Stimulated activated CD4-positive, alpha-beta T cell treated with anti-CD3 and anti-CD28 coated beads, Interleukin-2, amount 100 ng/mL, for 24 hours (primary cell): Measurements from ENCODE around the gene CSMD2.

ENCODE experiments used
- DNase-seq, 2 donors: peaks; one replicate each; pipeline ENCODE4 v3.0.0-alpha.2; 2020

CSMD2 gene

GRCh38 chr1:33709174-33709782, 455.8 kb downstream of the CSMD2 start:
- DNase-seq: no peak

- no peak for DNase-seq
Measured at GRCh38 chr1:33706634-33707255, 458.3 kb downstream of the CSMD2 start.

- DNase-seq: no peak
Measured at GRCh38 chr1:33703464-33703863, 461.6 kb downstream of the CSMD2 start.

- DNase-seq: no peak
Measured at GRCh38 chr1:33698361-33699035, 466.5 kb downstream of the CSMD2 start.

- DNase-seq: no peak
Measured at GRCh38 chr1:33697816-33698215, 467.2 kb downstream of the CSMD2 start.

GRCh38 chr1:33696962-33697361, 468.1 kb downstream of the CSMD2 start:
- no peak for DNase-seq

GRCh38 chr1:33696311-33696710, 468.7 kb downstream of the CSMD2 start:
- no peak for DNase-seq

- DNase-seq: no peak
Measured at GRCh38 chr1:33692206-33693188, 472.5 kb downstream of the CSMD2 start.

GRCh38 chr1:33687000-33687399, 478.0 kb downstream of the CSMD2 start:
- DNase-seq: no peak

- DNase-seq: no peak
Measured at GRCh38 chr1:33686551-33686950, 478.5 kb downstream of the CSMD2 start.

GRCh38 chr1:33685256-33685655, 479.8 kb downstream of the CSMD2 start:
- no peak for DNase-seq

GRCh38 chr1:33684396-33685179, 480.4 kb downstream of the CSMD2 start:
- no peak for DNase-seq

GRCh38 chr1:33683913-33684312, 481.1 kb downstream of the CSMD2 start:
- no peak for DNase-seq

- DNase-seq: no peak
Measured at GRCh38 chr1:33682371-33682770, 482.7 kb downstream of the CSMD2 start.

GRCh38 chr1:33680281-33680840, 484.7 kb downstream of the CSMD2 start:
- no peak for DNase-seq

- no peak for DNase-seq
Measured at GRCh38 chr1:33670567-33670966, 494.5 kb downstream of the CSMD2 start.

GRCh38 chr1:33668695-33669094, 496.3 kb downstream of the CSMD2 start:
- DNase-seq: no peak

GRCh38 chr1:33667386-33668282, 497.4 kb downstream of the CSMD2 start:
- no peak for DNase-seq

- no peak for DNase-seq
Measured at GRCh38 chr1:33666616-33667015, 498.4 kb downstream of the CSMD2 start.

GRCh38 chr1:33661811-33662454, 503.1 kb downstream of the CSMD2 start:
- DNase-seq: no peak
